Keratinocyte (primary cell): Measurements from ENCODE around the gene SLC12A3. TPM values are rescaled to one million over a fixed set of nuclear protein-coding genes. Genes with fewer than 3 reads are reported as not detected.

ENCODE experiments used
- DNase-seq: peaks from one replicate; pipeline ENCODE4 v3.0.0-alpha.2; 2011; ENCODE audit warnings: low read depth, missing footprints, low spot score
- FAIRE-seq: peaks from 2 replicates; lab custom pipeline; 2011; peaks lifted over from hg19 to GRCh38; lab: Jason Lieb, UNC
- H2AFZ ChIP-seq: 2 replicates; pipeline ENCODE4 v1.6.0; 2012; ENCODE audit warnings: low read length, control low read depth, inconsistent platforms; ENCODE audit not compliant: control insufficient read depth
- H3K27ac ChIP-seq: 2 replicates; pipeline ENCODE4 v1.5.1; 2011; ENCODE audit warnings: low read length; ENCODE audit not compliant: control insufficient read depth, insufficient read depth
- H3K27me3 ChIP-seq: 3 replicates; pipeline ENCODE4 v1.6.0; 2011; ENCODE audit warnings: low read length; ENCODE audit not compliant: control insufficient read depth, insufficient read depth; ENCODE audit errors: extremely low read depth
- H3K36me3 ChIP-seq, 2 experiments: 2 replicates in 1 of 2; 3 replicates in 1 of 2; pipeline ENCODE4 v1.5.1; 2011; ENCODE audit warnings: low read length in 2 of 2, mild to moderate bottlenecking in 1 of 2; ENCODE audit not compliant: control insufficient read depth in 2 of 2, insufficient read depth in 2 of 2; ENCODE audit errors: extremely low read depth in 1 of 2
- H3K4me1 ChIP-seq: 3 replicates; pipeline ENCODE4 v1.5.1; 2011; ENCODE audit warnings: low read length; ENCODE audit not compliant: control insufficient read depth, insufficient read depth; ENCODE audit errors: extremely low read depth
- H3K4me2 ChIP-seq: 3 replicates; pipeline ENCODE4 v1.6.0; 2011; ENCODE audit warnings: low read depth, low read length; ENCODE audit not compliant: control insufficient read depth, insufficient read depth; ENCODE audit errors: extremely low read depth
- H3K4me3 ChIP-seq, 3 experiments: fragments of 200-600 bp in 1 of 3; sonication (generic) in 1 of 3; 2 replicates in 2 of 3; 3 replicates in 1 of 3; pipeline ENCODE4 v1.5.1; 2011 to 2016; ENCODE audit warnings: low read length in 3 of 3, mild to moderate bottlenecking in 3 of 3, control low read depth in 2 of 3, inconsistent platforms in 1 of 3, low read depth in 1 of 3, mixed read lengths in 1 of 3, mixed run types in 1 of 3, moderate library complexity in 1 of 3; ENCODE audit not compliant: control insufficient read depth in 2 of 3, insufficient read depth in 2 of 3; ENCODE audit errors: extremely low read depth in 1 of 3
- H3K79me2 ChIP-seq: 2 replicates; pipeline ENCODE4 v1.6.0; 2012; ENCODE audit warnings: low read length; ENCODE audit not compliant: control insufficient read depth, insufficient read depth
- H3K9ac ChIP-seq: 3 replicates; pipeline ENCODE4 v1.6.0; 2011; ENCODE audit warnings: low read length; ENCODE audit not compliant: control insufficient read depth, insufficient read depth; ENCODE audit errors: extremely low read depth
- H3K9me1 ChIP-seq: 3 replicates; pipeline ENCODE4 v1.6.0; 2011; ENCODE audit warnings: low read length; ENCODE audit not compliant: control insufficient read depth, insufficient read depth; ENCODE audit errors: extremely low read depth
- H3K9me3 ChIP-seq: 2 replicates; pipeline ENCODE4 v1.5.1; 2012; ENCODE audit warnings: low read depth, low read length; ENCODE audit not compliant: control insufficient read depth
- H4K20me1 ChIP-seq: 3 replicates; pipeline ENCODE4 v1.6.0; 2011; ENCODE audit warnings: low read length; ENCODE audit not compliant: control insufficient read depth, insufficient read depth; ENCODE audit errors: extremely low read depth
- EZH2 ChIP-seq: IDR thresholded peaks from one replicate; pipeline ENCODE4 v1.6.1; 2012; ENCODE audit warnings: inconsistent platforms, mild to moderate bottlenecking, low read length, moderate library complexity
- dilution Hi-C: fragments of 300-500 bp; cut with MboI; formaldehyde crosslinking; loops from one replicate; pipeline ENCODE4 v1.7.0; 2020; ENCODE audit warnings: low sequenced_read_pairs; ENCODE audit not compliant: extremely low pct_ligation_motif_present
- polyA plus RNA-seq, 5 experiments: library from polyadenylated mRNA; depleted of rRNA in 3 of 5; stranded (reverse) in 3 of 5; stranded (forward) in 1 of 5; unstranded in 1 of 5; fragments of >200 nt; gene quantifications; 1 replicate in 1 of 5; 2 replicates in 3 of 5; 3 replicates in 1 of 5; pipeline versions ENCODE4 v1.2.1 to v1.2.3, GENCODE V29; 2011 to 2012; ENCODE audit warnings: missing spikeins in 2 of 5, low read depth in 1 of 5, low replicate concordance in 1 of 5
- TF ChIP-seq, protein P1 (sequence below), 3 experiments: IDR thresholded peaks in 1 of 3; conservative IDR thresholded peaks in 1 of 3; optimal IDR thresholded peaks in 1 of 3; 2 replicates in 2 of 3; 3 replicates in 1 of 3; pipeline versions ENCODE3 to v1.5.1; 2011; ENCODE audit warnings: low read length in 3 of 3, mild to moderate bottlenecking in 3 of 3, moderate library complexity in 2 of 3, control low read depth in 1 of 3, inconsistent platforms in 1 of 3; ENCODE audit not compliant: insufficient read depth in 2 of 3; ENCODE audit errors: extremely low read depth in 1 of 3

Gene SLC12A3
- polyA plus RNA-seq, 1 donor (not counting 4 experiments of a cell fraction or from before 2014, with no cell fraction given): not detected

DNA sequence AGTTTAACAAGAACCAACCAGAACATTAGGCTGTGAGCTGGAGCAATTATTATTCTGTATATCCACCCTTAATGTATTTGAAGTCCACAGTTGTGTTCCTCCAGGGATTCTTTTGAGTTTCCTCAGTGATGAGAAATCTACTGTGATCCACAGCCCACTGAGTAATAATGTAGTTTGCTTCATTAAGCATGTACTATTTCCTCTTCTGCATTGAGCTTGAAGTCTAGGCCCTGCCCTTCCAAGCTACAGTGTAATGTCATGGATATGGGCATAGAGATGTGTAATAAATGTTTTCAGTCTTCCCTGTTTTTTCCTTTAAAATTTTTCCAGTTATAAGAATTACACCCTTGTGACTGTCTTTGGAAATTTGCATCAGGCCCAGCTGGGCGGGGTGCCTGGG lies 36.4 kb upstream of the SLC12A3 start:
- Histone ChIP-seq H3K4me2 (no peak overlapping the region), H3K27me3 (no peaks in the 10 kb centered on the region), H3K79me2 (no peaks in the 10 kb centered on the region), H3K4me3 (no peak overlapping the region), H3K27ac (no peak overlapping the region), H2AFZ (no peak overlapping the region), H3K4me1 (peaks cover 8% of the 10 kb centered on the region), H3K9me3 (no peaks in the 10 kb centered on the region), H3K9me1 (no peaks in the 10 kb centered on the region), H4K20me1 (no peaks in the 10 kb centered on the region), H3K36me3 (peaks cover 21 to 44% of the 10 kb centered on the region in 2 experiments), H3K9ac (no peak overlapping the region)
- no peak for TF ChIP-seq EZH2
- TF ChIP-seq, protein P1, sequence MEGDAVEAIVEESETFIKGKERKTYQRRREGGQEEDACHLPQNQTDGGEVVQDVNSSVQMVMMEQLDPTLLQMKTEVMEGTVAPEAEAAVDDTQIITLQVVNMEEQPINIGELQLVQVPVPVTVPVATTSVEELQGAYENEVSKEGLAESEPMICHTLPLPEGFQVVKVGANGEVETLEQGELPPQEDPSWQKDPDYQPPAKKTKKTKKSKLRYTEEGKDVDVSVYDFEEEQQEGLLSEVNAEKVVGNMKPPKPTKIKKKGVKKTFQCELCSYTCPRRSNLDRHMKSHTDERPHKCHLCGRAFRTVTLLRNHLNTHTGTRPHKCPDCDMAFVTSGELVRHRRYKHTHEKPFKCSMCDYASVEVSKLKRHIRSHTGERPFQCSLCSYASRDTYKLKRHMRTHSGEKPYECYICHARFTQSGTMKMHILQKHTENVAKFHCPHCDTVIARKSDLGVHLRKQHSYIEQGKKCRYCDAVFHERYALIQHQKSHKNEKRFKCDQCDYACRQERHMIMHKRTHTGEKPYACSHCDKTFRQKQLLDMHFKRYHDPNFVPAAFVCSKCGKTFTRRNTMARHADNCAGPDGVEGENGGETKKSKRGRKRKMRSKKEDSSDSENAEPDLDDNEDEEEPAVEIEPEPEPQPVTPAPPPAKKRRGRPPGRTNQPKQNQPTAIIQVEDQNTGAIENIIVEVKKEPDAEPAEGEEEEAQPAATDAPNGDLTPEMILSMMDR (optimal IDR thresholded peaks at IDR 0.05 in 1 of 3, IDR thresholded peaks at IDR 0.05 in 1 of 3, conservative IDR thresholded peaks at IDR 0.05 in 1 of 3; ENCODE audit: extremely low read depth in 1 of 3, insufficient read depth in 2 of 3, low read length in 3 of 3): no peak
- no peak for FAIRE-seq
- no peak for DNase-seq
- dilution Hi-C loops: no loop called here

DNA sequence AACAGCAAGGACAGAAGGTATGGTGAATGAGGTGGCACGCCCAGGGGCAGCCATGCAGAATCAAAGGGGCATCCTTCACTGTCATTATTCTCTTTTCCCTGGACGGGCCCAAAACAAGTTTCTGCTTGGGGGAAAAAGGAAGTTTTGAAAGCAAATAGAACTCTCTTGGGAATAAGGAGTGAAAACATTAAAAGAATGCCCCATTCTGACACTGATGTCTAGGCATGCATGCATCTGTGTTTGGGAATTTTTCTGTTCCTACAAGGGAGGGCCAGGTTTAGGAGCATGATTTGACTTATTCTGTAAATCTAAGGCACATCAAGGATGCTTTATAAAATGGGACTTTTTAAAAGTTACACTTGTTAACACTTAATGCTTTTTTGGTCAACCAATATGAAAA lies 34.3 kb upstream of the SLC12A3 start:
- Histone ChIP-seq H3K4me1 (peaks cover 12% of the 10 kb centered on the region), H3K9ac (no peak overlapping the region), H3K4me2 (no peak overlapping the region), H3K9me3 (no peaks in the 10 kb centered on the region), H3K9me1 (no peaks in the 10 kb centered on the region), H4K20me1 (no peaks in the 10 kb centered on the region), H2AFZ (no peak overlapping the region), H3K27ac (no peak overlapping the region), H3K27me3 (no peaks in the 10 kb centered on the region), H3K36me3 (peaks cover 28 to 50% of the 10 kb centered on the region in 2 experiments), H3K4me3 (no peak overlapping the region), H3K79me2 (no peaks in the 10 kb centered on the region)
- DNase-seq: no peak
- no peak for FAIRE-seq
- dilution Hi-C loops: no loop called here
- TF ChIP-seq, protein P1 (optimal IDR thresholded peaks at IDR 0.05 in 1 of 3, IDR thresholded peaks at IDR 0.05 in 1 of 3, conservative IDR thresholded peaks at IDR 0.05 in 1 of 3; ENCODE audit: extremely low read depth in 1 of 3, insufficient read depth in 2 of 3, low read length in 3 of 3): no peak
- TF ChIP-seq EZH2: no peak
